Muscle of leg (tissue), 16 donors: Measurements from ENCODE around the gene GRAP2. TPM values are rescaled to one million over a fixed set of nuclear protein-coding genes. Genes with fewer than 3 reads are reported as not detected.
"Not testable (repeated sequence)": the region's sequence is repeated elsewhere in the genome, so short reads cannot be mapped to it uniquely, and the experiment has no call there.

Experiments used
- DNase-seq: peaks from one replicate; pipeline ENCODE4 v3.0.0; 2013
- H3K27ac ChIP-seq: one replicate; pipeline ENCODE4 v1.5.1; 2013; ENCODE audit warnings: mild to moderate bottlenecking, low read length, control low read depth
- H3K27me3 ChIP-seq: one replicate; pipeline ENCODE4 v1.6.1; 2013; ENCODE audit warnings: low read length; ENCODE audit not compliant: control insufficient read depth, insufficient read depth
- H3K36me3 ChIP-seq: one replicate; pipeline ENCODE4 v1.6.1; 2013; ENCODE audit warnings: low read length; ENCODE audit not compliant: control insufficient read depth, insufficient read depth
- H3K4me1 ChIP-seq: one replicate; pipeline ENCODE4 v1.6.1; 2013; ENCODE audit warnings: low read length; ENCODE audit not compliant: control insufficient read depth, insufficient read depth
- H3K4me3 ChIP-seq: one replicate; pipeline ENCODE4 v1.5.1; 2013; ENCODE audit warnings: low read length, control low read depth
- H3K9me3 ChIP-seq: replicated peaks from 2 replicates; pipeline ENCODE4 v1.6.1; 2013; ENCODE audit warnings: low read depth, low read length; ENCODE audit not compliant: control insufficient read depth
- WGBS: methylation state at CpG from one replicate; pipeline ENCODE4 v1.1.5; 2013; ENCODE audit warnings: missing lambda C conversion rate; ENCODE audit not compliant: insufficient coverage; 5-methylcytosine and 5-hydroxymethylcytosine counted together
- long read RNA-seq, 11 donors: transcript quantifications; one replicate each; lab custom pipeline, GENCODE V29; 2026
- polyA plus RNA-seq, 8 donors: library from polyadenylated mRNA; unstranded; fragments of 120-200 nt; gene quantifications; one replicate each; pipeline versions ENCODE4 v1.2.1 to v1.2.3, GENCODE V29; 2013; ENCODE audit warnings: inconsistent platforms in 1 of 8, low replicate concordance in 1 of 8; ENCODE audit not compliant: insufficient read length in 8 of 8, insufficient read depth in 1 of 8
- total RNA-seq: library from RNA; stranded (reverse); fragments of 120-200 nt; gene quantifications from one replicate; pipeline ENCODE4 v1.2.4, GENCODE V29; 2013

The GRAP2 gene
- total RNA-seq (0.40 TPM), polyA plus RNA-seq (under 1 TPM; 0.47 to 0.80 (median 0.72) TPM)
- long read RNA-seq, donor 1 = 0 reads
- long read RNA-seq, donor 2 = 0 reads
- long read RNA-seq, donor 3 = 0 reads
- long read RNA-seq, donor 4 = 0 reads
- long read RNA-seq, donor 5 = 0 reads
- long read RNA-seq, donor 6 = 0 reads
- long read RNA-seq, donor 7 = 0 reads
- long read RNA-seq, donor 8 = 0 reads
- long read RNA-seq, donor 9 = 0 reads
- long read RNA-seq, donor 10 = 0 reads
- long read RNA-seq, donor 11 = 0 reads

GRCh38 chr22:39900306-39901227 lies at the start of gene GRAP2:
GRAP2 (plus strand) TSS chr22:39901084; CDS start chr22:39947107, 46,023 bp downstream.
- Histone ChIP-seq H3K36me3 (no peaks in the 10 kb centered on the region), H3K9me3 (no peaks in the 10 kb centered on the region), H3K27ac (no peak within 1 kb of the TSS), H3K27me3 (no peaks in the 10 kb centered on the region), H3K4me1 (no peaks in the 10 kb centered on the region), H3K4me3 (no peak within 1 kb of the TSS)
- peak; percentile 24 for DNase-seq
- WGBS = 60% methylated on average over 1 of the region's 4 CpGs

- 100% methylated on average over 1 of the region's 4 CpGs for WGBS
- Histone ChIP-seq H3K27ac (no peak overlapping the region), H3K4me1 (no peaks in the 10 kb centered on the region), H3K36me3 (no peaks in the 10 kb centered on the region), H3K27me3 (peaks cover 4% of the 10 kb centered on the region), H3K9me3 (no peaks in the 10 kb centered on the region), H3K4me3 (no peak overlapping the region)
- DNase-seq = no peak
These were observed 49.1 kb upstream of the GRAP2 start for GRCh38 chr22:39851606-39852315.

- Histone ChIP-seq H3K36me3 (no peaks in the 10 kb centered on the region), H3K9me3 (no peaks in the 10 kb centered on the region), H3K4me3 (no peak overlapping the region), H3K27ac (no peak overlapping the region), H3K4me1 (no peaks in the 10 kb centered on the region), H3K27me3 (peaks cover 4% of the 10 kb centered on the region)
- no peak for DNase-seq
- no CpG with 5 or more reads among the region's 2 CpGs for WGBS
These were observed 48.1 kb upstream of the GRAP2 start for GRCh38 chr22:39852799-39853198.

- no peaks in the 10 kb centered on the region for H3K4me1 ChIP-seq
- H3K27ac ChIP-seq = no peak overlapping the region
- no peaks in the 10 kb centered on the region for H3K9me3 ChIP-seq
- no CpG with 5 or more reads among the region's 4 CpGs for WGBS
- H3K27me3 ChIP-seq = peaks cover 4% of the 10 kb centered on the region
- H3K4me3 ChIP-seq = no peak overlapping the region
- no peaks in the 10 kb centered on the region for H3K36me3 ChIP-seq
- no peak for DNase-seq
These were observed 44.3 kb upstream of the GRAP2 start for GRCh38 chr22:39856588-39856987.

- WGBS = no CpG with 5 or more reads among the region's 7 CpGs
- no peaks in the 10 kb centered on the region for H3K9me3 ChIP-seq
- H3K27me3 ChIP-seq = no peaks in the 10 kb centered on the region
- no peaks in the 10 kb centered on the region for H3K4me1 ChIP-seq
- no peak overlapping the region for H3K4me3 ChIP-seq
- H3K27ac ChIP-seq = no peak overlapping the region
- no peaks in the 10 kb centered on the region for H3K36me3 ChIP-seq
- no peak for DNase-seq
These were observed 40.8 kb upstream of the GRAP2 start for GRCh38 chr22:39859903-39860588.

- no peak for DNase-seq
- no peak overlapping the region for H3K4me3 ChIP-seq
- H3K4me1 ChIP-seq = no peaks in the 10 kb centered on the region
- H3K9me3 ChIP-seq = no peaks in the 10 kb centered on the region
- H3K36me3 ChIP-seq = no peaks in the 10 kb centered on the region
- no CpG with 5 or more reads among the region's 1 CpG for WGBS
- H3K27ac ChIP-seq = no peak overlapping the region
- peaks cover 2% of the 10 kb centered on the region for H3K27me3 ChIP-seq
These were observed 32.1 kb upstream of the GRAP2 start for GRCh38 chr22:39868741-39869140.

- H3K4me3 ChIP-seq, H3K27ac ChIP-seq, H3K4me1 ChIP-seq, H3K36me3 ChIP-seq, H3K9me3 ChIP-seq, H3K27me3 ChIP-seq, DNase-seq: not testable (repeated sequence)
- 100% methylated on average over 1 of the region's 2 CpGs for WGBS
These were observed 31.1 kb upstream of the GRAP2 start for GRCh38 chr22:39869797-39870196.

GRCh38 chr22:39871008-39871798 lies 29.7 kb upstream of the GRAP2 start:
- H3K27me3 ChIP-seq = peaks cover 2% of the 10 kb centered on the region

GRCh38 chr22:39872548-39872947 lies 28.3 kb upstream of the GRAP2 start:
- no CpG with 5 or more reads among the region's 1 CpG for WGBS
- Histone ChIP-seq H3K36me3 (no peaks in the 10 kb centered on the region), H3K27me3 (peaks cover 1% of the 10 kb centered on the region), H3K9me3 (no peaks in the 10 kb centered on the region), H3K4me1 (no peaks in the 10 kb centered on the region), H3K4me3 (no peak overlapping the region), H3K27ac (no peak overlapping the region)
- no peak for DNase-seq

More at GRCh38 chr22:39871008-39871798, 29.7 kb upstream of the GRAP2 start:
- no peak for DNase-seq
- Histone ChIP-seq H3K9me3 (no peaks in the 10 kb centered on the region), H3K27ac (no peak overlapping the region), H3K4me1 (no peaks in the 10 kb centered on the region), H3K36me3 (no peaks in the 10 kb centered on the region), H3K4me3 (no peak overlapping the region)
- WGBS = no CpG with 5 or more reads among the region's 5 CpGs
